Measurements from ENCODE around the gene KDM6B. TPM values are rescaled to one million over a fixed set of nuclear protein-coding genes. Genes with fewer than 3 reads are reported as not detected.
A peak's percentile ranks its signal among the peaks of the same experiment; 100 is the strongest.
"Not testable (repeated sequence)": the region's sequence is repeated elsewhere in the genome, so short reads cannot be mapped to it uniquely, and the experiment has no call there.

Gene KDM6B
- 10 to 100 TPM; 18.4 to 30.7 (median 23.3) TPM for polyA plus RNA-seq (ENCODE audit: insufficient read length in 4 of 4)

GRCh38 chr17:7833795-7834541 is at the start of gene KDM6B:
TSS of gene KDM6B (plus strand) at chr17:7834217. CDS start at chr17:7845555, 11,338 bp downstream.
- peak in 3 of 4 donors; percentile 82 to 88 (median 86) for DNase-seq (ENCODE audit: low read depth in 4 of 4, low spot score in 3 of 4)

DNA sequence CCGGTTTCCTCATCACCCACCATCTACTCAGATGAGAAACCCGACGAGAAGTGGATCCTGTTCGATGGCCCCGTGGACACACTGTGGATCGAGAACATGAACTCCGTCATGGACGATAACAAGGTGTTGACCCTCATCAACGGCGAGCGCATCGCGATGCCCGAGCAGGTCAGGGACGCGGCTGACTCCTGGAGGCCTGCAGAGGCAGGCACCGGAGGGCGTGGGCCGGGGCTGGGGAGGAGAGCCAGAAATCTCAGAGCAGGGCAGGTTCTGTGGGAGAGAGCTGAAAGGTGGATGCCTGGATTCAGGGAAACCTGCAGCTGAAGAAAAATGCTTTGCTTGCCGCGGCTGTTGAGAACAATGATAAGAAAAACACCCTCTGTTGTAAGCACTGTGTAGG is 47.2 kb upstream of the KDM6B start:
- no peak for DNase-seq (ENCODE audit: low read depth in 4 of 4, low spot score in 3 of 4)

GRCh38 chr17:7789131-7789530 is 44.9 kb upstream of the KDM6B start:
- no peak for DNase-seq (ENCODE audit: low read depth in 4 of 4, low spot score in 3 of 4)

GRCh38 chr17:7790150-7790549 is 43.9 kb upstream of the KDM6B start:
- DNase-seq (ENCODE audit: low read depth in 4 of 4, low spot score in 3 of 4), result no peak

DNA sequence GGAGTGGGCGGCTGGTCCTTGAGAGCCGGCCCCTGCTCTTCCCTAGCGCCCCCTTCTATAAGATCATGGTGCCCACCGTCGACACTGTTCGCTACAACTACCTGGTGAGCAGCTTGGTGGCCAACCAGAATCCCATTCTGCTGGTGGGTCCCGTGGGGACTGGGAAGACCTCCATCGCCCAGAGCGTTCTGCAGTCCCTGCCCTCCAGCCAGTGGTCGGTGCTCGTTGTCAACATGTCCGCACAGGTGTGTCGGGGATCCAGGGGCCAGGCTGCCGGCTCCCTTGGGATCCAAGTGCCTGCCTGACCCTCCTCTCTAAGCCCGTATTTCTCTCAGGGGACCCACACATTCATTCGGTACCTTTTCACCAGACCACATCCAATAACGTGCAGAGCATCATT is 41.4 kb upstream of the KDM6B start:
- DNase-seq (ENCODE audit: low read depth in 4 of 4, low spot score in 3 of 4), result no peak

- no peak for DNase-seq (ENCODE audit: low read depth in 4 of 4, low spot score in 3 of 4)
These were observed 39.8 kb upstream of the KDM6B start for GRCh38 chr17:7794075-7794663.

DNA sequence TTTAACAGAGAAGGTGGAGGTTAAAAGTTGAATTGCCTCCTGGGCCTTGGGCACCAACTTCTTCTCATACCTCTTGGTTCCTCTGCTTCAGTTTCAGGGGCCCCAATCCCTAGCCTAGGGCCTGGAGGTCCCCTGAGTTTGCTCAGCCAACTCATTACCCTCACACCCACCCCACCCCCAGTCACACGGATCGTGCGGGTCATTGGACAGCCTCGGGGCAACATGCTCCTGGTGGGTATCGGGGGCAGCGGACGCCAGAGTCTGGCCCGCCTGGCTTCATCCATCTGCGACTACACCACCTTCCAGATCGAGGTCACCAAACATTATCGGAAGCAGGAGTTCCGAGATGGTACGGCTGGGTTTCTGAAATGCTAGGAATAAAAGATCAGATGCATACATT is 36.0 kb upstream of the KDM6B start:
- no peak for DNase-seq (ENCODE audit: low read depth in 4 of 4, low spot score in 3 of 4)

DNA sequence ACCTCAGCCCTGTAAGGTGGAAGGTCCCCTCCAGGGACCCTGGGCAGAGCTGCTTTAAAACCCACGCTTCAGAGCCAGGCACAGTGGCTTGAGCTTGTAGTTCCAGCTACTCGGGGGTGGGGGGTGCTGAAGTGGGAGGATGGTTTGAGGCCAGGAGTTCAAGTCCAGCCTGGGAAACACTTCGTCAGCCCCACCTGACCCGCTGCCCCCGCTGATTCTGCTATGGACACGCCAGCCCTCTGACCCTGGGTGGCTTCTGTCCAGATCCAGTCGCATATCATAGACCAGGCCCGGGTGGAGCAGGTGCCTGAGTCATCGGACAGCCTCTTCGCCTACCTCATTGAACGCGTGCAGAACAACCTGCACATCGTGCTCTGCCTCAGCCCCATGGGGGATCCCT is 35.2 kb upstream of the KDM6B start:
- DNase-seq (ENCODE audit: low read depth in 4 of 4, low spot score in 3 of 4), result no peak

- no peak for DNase-seq (ENCODE audit: low read depth in 4 of 4, low spot score in 3 of 4)
These were observed 30.0 kb upstream of the KDM6B start for GRCh38 chr17:7803981-7804380.

DNA sequence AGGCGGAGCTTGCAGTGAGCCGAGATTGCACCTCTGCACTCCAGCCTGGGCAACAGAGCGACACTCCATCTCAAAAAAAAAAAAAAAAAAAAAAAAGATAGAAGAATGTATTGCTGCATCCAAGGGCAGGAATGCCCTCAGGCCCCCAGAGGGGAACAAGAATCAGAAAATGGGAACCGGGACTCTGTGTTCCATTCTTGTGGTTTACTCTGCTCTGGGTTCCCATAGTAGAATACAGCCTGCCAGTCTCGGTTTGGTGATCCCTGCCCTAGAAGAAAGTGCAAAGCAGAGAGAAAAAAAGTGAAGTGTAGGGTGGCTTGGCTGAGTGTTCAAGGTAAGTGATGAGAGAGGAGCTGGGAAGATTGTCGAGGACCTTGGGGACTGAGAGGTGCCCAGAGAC is 27.4 kb upstream of the KDM6B start:
- no peak for DNase-seq (ENCODE audit: low read depth in 4 of 4, low spot score in 3 of 4)

DNA sequence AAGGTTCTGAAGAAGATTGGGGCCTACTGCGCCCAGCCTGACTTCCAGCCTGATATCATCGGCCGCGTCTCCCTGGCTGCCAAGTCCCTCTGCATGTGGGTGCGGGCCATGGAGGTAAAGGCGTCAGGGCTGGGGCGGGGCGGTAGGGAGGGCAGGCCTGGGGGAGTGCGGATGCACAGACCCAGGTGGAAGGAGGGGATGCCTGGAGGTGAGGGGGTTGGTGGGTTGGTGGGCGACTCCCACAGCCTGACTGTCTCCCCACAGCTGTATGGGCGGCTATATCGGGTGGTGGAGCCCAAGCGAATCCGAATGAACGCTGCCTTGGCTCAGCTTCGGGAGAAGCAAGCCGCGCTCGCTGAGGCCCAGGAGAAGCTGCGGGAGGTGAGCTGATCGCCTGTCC is 26.8 kb upstream of the KDM6B start:
- DNase-seq (ENCODE audit: low read depth in 4 of 4, low spot score in 3 of 4), result no peak

GRCh38 chr17:7809086-7809790 is 24.8 kb upstream of the KDM6B start:
- no peak for DNase-seq (ENCODE audit: low read depth in 4 of 4, low spot score in 3 of 4)

DNA sequence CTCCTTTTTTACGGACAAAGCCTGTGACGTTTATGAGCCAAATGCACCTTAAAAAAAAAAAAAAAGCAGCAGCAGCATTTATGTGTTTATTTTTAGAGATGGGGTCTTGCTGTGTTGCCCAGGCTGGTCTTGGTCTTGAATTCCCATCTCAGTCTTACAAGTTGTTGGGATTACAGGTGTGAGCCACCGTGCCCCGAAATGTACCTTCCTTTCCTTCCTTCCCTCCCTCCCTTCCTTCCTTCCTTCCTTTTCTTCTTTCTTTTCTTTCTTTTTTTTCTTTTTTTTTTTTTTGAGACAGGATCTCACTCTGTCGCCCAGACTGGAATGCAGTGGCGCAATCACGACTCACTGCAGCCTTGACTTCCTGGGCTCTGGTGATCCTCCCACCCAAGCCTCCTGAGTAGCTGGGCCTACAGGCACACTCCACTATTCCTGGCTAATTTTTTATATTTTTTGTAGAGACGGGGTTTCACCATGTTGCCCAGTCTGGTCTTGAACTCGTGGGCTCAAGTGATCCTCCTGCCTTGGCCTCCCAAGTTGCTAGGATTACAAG is 24.1 kb upstream of the KDM6B start:
- DNase-seq (ENCODE audit: low read depth in 4 of 4, low spot score in 3 of 4), result not testable (repeated sequence)

- no peak for DNase-seq (ENCODE audit: low read depth in 4 of 4, low spot score in 3 of 4)
These were observed 22.8 kb upstream of the KDM6B start for GRCh38 chr17:7811251-7811650.

GRCh38 chr17:7814969-7815368 is 19.0 kb upstream of the KDM6B start:
- DNase-seq (ENCODE audit: low read depth in 4 of 4, low spot score in 3 of 4), result no peak

DNA sequence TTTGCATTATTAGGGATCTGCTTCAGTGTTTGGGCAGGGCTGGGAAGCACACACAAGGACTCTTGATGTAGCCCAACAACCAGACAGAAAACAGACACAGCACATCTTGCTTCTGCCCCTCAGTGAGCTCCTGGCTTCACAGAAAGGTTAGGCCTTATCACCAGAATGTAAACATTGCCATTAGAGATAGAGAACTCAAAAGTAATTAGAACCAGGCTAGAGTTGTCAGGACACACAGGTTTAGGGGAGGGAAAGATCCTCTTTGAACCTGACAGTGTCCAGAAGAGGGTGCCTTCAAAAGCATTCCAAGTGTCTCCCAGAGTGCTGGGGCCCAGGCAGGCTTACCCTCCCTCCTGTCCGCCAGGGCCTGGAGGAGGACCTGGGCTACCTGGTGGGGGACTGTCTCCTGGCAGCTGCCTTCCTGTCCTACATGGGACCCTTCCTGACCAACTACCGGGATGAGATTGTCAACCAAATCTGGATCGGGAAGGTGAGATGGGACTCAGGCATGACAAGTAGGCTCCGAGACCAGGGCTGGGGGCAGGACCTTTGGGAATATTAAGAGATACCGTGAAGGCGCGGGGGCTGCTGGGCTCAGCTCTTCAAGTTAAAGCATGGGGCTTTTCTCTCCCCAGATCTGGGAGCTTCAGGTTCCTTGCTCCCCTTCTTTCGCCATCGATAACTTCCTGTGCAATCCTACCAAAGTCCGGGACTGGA is 16.9 kb upstream of the KDM6B start:
- no peak for DNase-seq (ENCODE audit: low read depth in 4 of 4, low spot score in 3 of 4)

- no peak for DNase-seq (ENCODE audit: low read depth in 4 of 4, low spot score in 3 of 4)
These were observed 16.4 kb upstream of the KDM6B start for GRCh38 chr17:7817643-7817964.

GRCh38 chr17:7818026-7818425 is 16.0 kb upstream of the KDM6B start:
- no peak for DNase-seq (ENCODE audit: low read depth in 4 of 4, low spot score in 3 of 4)

DNA sequence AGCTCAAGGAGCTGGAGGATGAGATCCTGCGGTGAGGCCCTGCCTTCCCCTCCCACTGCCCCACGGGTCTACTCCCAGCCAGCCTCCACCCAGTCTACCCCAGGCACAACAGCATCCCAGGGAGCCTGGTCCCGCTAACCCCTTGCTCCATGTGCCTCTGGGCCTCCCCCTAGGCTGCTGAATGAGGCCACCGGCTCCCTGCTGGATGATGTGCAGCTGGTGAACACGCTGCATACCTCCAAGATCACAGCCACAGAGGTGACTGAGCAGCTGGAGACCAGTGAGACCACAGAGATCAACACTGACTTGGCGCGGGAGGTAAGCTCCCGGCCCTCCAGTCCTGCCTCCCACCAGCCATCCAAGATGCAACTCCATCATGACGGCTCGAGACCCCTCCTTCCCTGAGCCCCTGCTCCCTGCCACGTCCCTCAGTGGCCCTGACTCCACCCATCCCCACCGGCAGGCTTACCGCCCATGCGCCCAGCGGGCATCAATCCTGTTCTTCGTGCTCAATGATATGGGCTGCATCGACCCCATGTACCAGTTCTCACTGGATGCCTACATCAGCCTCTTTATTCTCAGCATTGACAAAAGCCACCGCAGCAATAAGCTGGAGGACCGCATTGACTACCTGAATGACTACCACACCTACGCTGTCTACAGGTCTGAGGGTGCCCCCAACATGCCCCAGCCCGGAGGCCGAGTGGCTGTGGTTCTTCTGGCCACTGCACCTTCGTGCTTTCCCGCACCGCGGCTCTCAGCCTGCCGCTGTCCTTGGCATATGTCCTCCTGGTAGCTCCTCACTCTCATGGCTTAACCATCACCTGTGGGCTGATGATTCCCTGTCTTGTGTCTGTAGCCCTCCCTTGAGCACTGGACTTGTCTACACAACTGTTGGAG is 15.0 kb upstream of the KDM6B start:
- no peak for DNase-seq (ENCODE audit: low read depth in 4 of 4, low spot score in 3 of 4)

DNA sequence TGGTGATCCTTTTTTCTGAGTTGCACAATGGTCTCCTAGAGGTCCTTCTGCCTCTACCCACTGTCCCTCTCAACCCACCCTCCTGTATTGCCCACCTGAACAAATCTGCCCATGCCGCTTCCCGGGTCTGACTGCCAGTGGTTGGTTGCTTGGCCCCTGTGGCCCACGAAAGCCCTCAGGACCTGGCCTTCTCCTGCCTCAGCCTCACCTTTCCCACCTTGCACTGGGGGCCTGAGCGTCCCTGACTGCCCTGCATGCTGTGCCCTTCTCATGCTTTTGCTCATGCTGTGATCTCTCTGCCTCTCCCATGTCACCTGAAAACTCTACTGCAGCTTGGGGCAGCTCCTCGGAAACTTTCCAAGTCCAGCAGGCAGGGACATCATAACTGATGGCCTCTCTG is 13.8 kb upstream of the KDM6B start:
- no peak for DNase-seq (ENCODE audit: low read depth in 4 of 4, low spot score in 3 of 4)

Data from left renal pelvis (tissue), 4 donors.